ENCODE results near the gene RPL37.

Gene RPL37

GRCh38 chr5:40781843-40782409 lies 53.1 kb downstream of the RPL37 start:
- H3K79me2 ChIP-seq (ENCODE audit: insufficient read depth, low read length): peaks cover 98% of the 10 kb centered on the region
- no peak for ATAC-seq (ENCODE audit: insufficient read depth, low read depth)

GRCh38 chr5:40780858-40781257 lies 54.2 kb downstream of the RPL37 start:
- no peak overlapping the region for H2AFZ ChIP-seq (ENCODE audit: low read depth, low read length)
- H3K4me2 ChIP-seq (ENCODE audit: insufficient read depth, low read length): no peak overlapping the region
- H3K4me1 ChIP-seq (ENCODE audit: insufficient read depth, low read length): no peaks in the 10 kb centered on the region
- H3K27me3 ChIP-seq (ENCODE audit: insufficient read depth, low read length, poor library complexity): no peaks in the 10 kb centered on the region
- no peak overlapping the region for H3K4me3 ChIP-seq (ENCODE audit: low read depth in 1 of 2, low read length in 2 of 2)
- TF ChIP-seq EZH2 (IDR thresholded peaks at IDR 0.05; ENCODE audit: borderline replicate concordance, low read depth, low read length, severe bottlenecking) (no peak), CTCF (IDR thresholded peaks at IDR 0.05; ENCODE audit: borderline replicate concordance, extremely low read depth, low read length, poor library complexity, severe bottlenecking) (no peak)
- DNase-seq (no peak), ATAC-seq (ENCODE audit: insufficient read depth, low read depth) (no peak)
- no peak overlapping the region for H3K27ac ChIP-seq (ENCODE audit: low read length)
- peaks cover 11% of the 10 kb centered on the region for H3K36me3 ChIP-seq (ENCODE audit: insufficient read depth, low read length)
- no peaks in the 10 kb centered on the region for H3K9me3 ChIP-seq (ENCODE audit: insufficient read depth, low read length, severe bottlenecking)
- H3K9ac ChIP-seq (ENCODE audit: low read depth, low read length): no peak overlapping the region
- peaks cover 47% of the 10 kb centered on the region for H4K20me1 ChIP-seq (ENCODE audit: insufficient read depth, low read length)
- peaks cover 87% of the 10 kb centered on the region for H3K79me2 ChIP-seq (ENCODE audit: insufficient read depth, low read length)

More at GRCh38 chr5:40781843-40782409, 53.1 kb downstream of the RPL37 start:
- no peaks in the 10 kb centered on the region for H3K9me3 ChIP-seq (ENCODE audit: insufficient read depth, low read length, severe bottlenecking)
- no peaks in the 10 kb centered on the region for H3K4me1 ChIP-seq (ENCODE audit: insufficient read depth, low read length)
- no peak overlapping the region for H3K4me3 ChIP-seq (ENCODE audit: low read depth in 1 of 2, low read length in 2 of 2)
- no peak for TF ChIP-seq EZH2 (IDR thresholded peaks at IDR 0.05; ENCODE audit: borderline replicate concordance, low read depth, low read length, severe bottlenecking)
- no peak for TF ChIP-seq CTCF (IDR thresholded peaks at IDR 0.05; ENCODE audit: borderline replicate concordance, extremely low read depth, low read length, poor library complexity, severe bottlenecking)
- H2AFZ ChIP-seq (ENCODE audit: low read depth, low read length): no peak overlapping the region
- no peak overlapping the region for H3K4me2 ChIP-seq (ENCODE audit: insufficient read depth, low read length)
- peaks cover 51% of the 10 kb centered on the region for H4K20me1 ChIP-seq (ENCODE audit: insufficient read depth, low read length)
- peaks cover under 1% of the 10 kb centered on the region; the same call in 1 of the 2 replicates for H3K36me3 ChIP-seq (ENCODE audit: insufficient read depth, low read length)
- H3K27ac ChIP-seq (ENCODE audit: low read length): no peak overlapping the region
- no peak overlapping the region for H3K9ac ChIP-seq (ENCODE audit: low read depth, low read length)
- H3K27me3 ChIP-seq (ENCODE audit: insufficient read depth, low read length, poor library complexity): no peaks in the 10 kb centered on the region
- DNase-seq: no peak

GRCh38 chr5:40780199-40780598 lies 54.8 kb downstream of the RPL37 start:
- H3K4me1 ChIP-seq (ENCODE audit: insufficient read depth, low read length): no peaks in the 10 kb centered on the region
- H4K20me1 ChIP-seq (ENCODE audit: insufficient read depth, low read length): peaks cover 40% of the 10 kb centered on the region
- no peak for DNase-seq
- no peak for ATAC-seq (ENCODE audit: insufficient read depth, low read depth)
- H3K9me3 ChIP-seq (ENCODE audit: insufficient read depth, low read length, severe bottlenecking): no peaks in the 10 kb centered on the region
- no peak overlapping the region for H3K4me2 ChIP-seq (ENCODE audit: insufficient read depth, low read length)
- TF ChIP-seq EZH2 (IDR thresholded peaks at IDR 0.05; ENCODE audit: borderline replicate concordance, low read depth, low read length, severe bottlenecking) (no peak), CTCF (IDR thresholded peaks at IDR 0.05; ENCODE audit: borderline replicate concordance, extremely low read depth, low read length, poor library complexity, severe bottlenecking) (no peak)
- H3K27me3 ChIP-seq (ENCODE audit: insufficient read depth, low read length, poor library complexity): no peaks in the 10 kb centered on the region
- H3K36me3 ChIP-seq (ENCODE audit: insufficient read depth, low read length): peaks cover 17% of the 10 kb centered on the region
- H3K9ac ChIP-seq (ENCODE audit: low read depth, low read length): no peak overlapping the region
- H3K79me2 ChIP-seq (ENCODE audit: insufficient read depth, low read length): peaks cover 81% of the 10 kb centered on the region
- no peak overlapping the region for H3K4me3 ChIP-seq (ENCODE audit: low read depth in 1 of 2, low read length in 2 of 2)
- H2AFZ ChIP-seq (ENCODE audit: low read depth, low read length): no peak overlapping the region
- no peak overlapping the region for H3K27ac ChIP-seq (ENCODE audit: low read length)
